ENCODE data around the gene ANKMY1. TPM values are rescaled to one million over a fixed set of nuclear protein-coding genes. Genes with fewer than 3 reads are reported as not detected.

ANKMY1 gene
- total RNA-seq, 1 donor from 2014 or later: 20.6 TPM

DNA sequence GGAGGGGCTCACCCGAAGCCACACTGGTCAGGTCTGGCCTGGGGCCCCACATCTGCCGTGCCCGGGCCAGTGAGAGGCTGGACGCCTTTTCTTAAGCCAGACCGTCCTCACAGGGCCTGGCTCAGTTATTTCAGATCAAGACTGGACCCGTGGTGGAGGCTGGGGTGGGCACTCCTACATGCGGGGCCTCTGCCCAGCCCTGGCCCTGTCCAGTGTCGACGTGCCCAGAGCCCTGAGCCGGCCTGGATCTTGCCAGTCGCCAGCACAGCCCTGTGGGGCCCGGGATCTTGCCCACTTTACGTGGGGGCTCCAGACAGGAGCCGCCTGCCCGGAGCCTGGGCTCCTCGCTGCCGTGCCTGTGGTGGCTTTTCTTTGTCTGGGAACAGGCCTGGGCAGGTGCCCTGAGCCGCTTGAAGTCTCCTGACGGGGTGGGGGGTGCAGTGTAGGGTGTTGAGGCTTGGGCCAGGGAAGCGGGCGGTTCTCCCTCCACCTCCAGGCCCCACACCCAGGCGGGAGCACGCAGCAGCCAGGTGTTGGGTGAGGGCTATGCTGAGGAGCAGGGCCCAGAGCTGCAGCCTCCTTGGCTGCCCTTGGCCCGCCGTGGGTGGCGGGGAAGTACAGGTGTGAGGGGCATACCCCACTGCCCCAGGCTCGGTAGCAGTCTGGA, 116.3 kb downstream of the ANKMY1 start:
- Histone ChIP-seq H3K9me3 (no peaks in the 10 kb centered on the region), H3K4me1 (peaks cover 84% of the 10 kb centered on the region), H3K27ac (peak overlapping the region; percentile 63), H3K4me3 (no peak overlapping the region), H3K27me3 (no peaks in the 10 kb centered on the region), H3K36me3 (no peaks in the 10 kb centered on the region)
- peak in 1 of 2 donors; percentile 4 for TF ChIP-seq POLR2AphosphoS5 (IDR thresholded peaks at IDR 0.05; ENCODE audit: insufficient read depth in 1 of 2, low read depth in 1 of 2)
- TF ChIP-seq, protein P1, sequence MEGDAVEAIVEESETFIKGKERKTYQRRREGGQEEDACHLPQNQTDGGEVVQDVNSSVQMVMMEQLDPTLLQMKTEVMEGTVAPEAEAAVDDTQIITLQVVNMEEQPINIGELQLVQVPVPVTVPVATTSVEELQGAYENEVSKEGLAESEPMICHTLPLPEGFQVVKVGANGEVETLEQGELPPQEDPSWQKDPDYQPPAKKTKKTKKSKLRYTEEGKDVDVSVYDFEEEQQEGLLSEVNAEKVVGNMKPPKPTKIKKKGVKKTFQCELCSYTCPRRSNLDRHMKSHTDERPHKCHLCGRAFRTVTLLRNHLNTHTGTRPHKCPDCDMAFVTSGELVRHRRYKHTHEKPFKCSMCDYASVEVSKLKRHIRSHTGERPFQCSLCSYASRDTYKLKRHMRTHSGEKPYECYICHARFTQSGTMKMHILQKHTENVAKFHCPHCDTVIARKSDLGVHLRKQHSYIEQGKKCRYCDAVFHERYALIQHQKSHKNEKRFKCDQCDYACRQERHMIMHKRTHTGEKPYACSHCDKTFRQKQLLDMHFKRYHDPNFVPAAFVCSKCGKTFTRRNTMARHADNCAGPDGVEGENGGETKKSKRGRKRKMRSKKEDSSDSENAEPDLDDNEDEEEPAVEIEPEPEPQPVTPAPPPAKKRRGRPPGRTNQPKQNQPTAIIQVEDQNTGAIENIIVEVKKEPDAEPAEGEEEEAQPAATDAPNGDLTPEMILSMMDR (IDR thresholded peaks at IDR 0.05): no peak
- DNase-seq (ENCODE audit: extremely low spot score in 2 of 2): no peak
- intact Hi-C loops (cut with DNase I): no loop called here

DNA sequence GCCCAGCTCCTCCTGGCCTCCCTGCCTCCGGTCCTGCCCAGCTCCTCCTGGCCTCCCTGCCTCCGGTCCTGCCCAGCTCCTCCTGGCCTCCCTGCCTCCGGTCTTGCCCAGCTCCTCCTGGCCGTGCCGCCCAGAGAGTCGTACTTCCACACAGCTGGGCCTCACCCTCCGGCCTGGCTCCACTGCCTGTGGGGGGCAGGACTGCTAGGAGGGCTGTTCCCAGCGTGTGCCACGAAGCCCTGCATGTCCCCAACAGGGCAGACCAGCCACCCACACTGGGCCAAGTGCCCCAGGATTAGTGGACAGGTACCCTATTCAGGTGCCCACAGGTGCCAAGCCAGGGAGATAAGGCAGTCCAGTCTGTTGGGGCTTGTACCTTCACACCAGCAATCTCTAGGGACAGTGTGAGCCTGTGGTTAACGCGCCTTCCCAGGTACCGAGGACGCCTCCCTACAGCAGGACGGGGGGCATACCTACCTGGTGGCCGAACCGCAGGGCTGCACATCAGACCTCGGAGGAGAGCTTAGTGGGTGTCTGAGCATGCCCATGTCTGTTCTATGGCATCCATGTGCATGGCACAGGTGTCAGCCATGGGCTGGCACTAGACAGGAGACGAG, 117.0 kb downstream of the ANKMY1 start:
- no peak for DNase-seq (ENCODE audit: extremely low spot score in 2 of 2)
- peaks cover 79% of the 10 kb centered on the region for H3K4me1 ChIP-seq
- intact Hi-C loops (cut with DNase I): no loop called here
- no peaks in the 10 kb centered on the region for H3K9me3 ChIP-seq
- peak overlapping the region; percentile 63 for H3K27ac ChIP-seq
- no peak overlapping the region for H3K4me3 ChIP-seq
- TF ChIP-seq POLR2AphosphoS5 (IDR thresholded peaks at IDR 0.05; ENCODE audit: insufficient read depth in 1 of 2, low read depth in 1 of 2) (no peak), POLR2A (IDR thresholded peaks at IDR 0.05) (no peak)
- TF ChIP-seq, protein P1 (IDR thresholded peaks at IDR 0.05): no peak
- no peaks in the 10 kb centered on the region for H3K36me3 ChIP-seq
- H3K27me3 ChIP-seq: no peaks in the 10 kb centered on the region

DNA sequence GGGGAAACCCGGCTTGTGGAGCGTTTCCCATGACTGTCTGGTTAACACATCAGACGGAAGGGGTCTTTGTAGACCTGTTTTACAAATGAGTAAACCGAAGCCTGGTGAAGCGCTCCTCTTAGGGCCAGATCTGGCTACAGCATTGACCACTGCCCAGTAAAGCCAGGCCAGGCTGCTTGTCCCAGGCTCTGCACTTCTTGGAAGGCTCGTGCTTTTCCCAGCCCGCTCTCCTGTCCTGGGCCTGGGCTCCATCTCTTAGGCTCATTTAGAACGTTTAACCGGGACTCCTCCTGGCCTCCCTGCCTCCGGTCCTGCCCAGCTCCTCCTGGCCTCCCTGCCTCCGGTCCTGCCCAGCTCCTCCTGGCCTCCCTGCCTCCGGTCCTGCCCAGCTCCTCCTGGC, 117.5 kb downstream of the ANKMY1 start:
- Histone ChIP-seq H3K4me3 (no peak overlapping the region), H3K4me1 (peaks cover 79% of the 10 kb centered on the region), H3K9me3 (no peaks in the 10 kb centered on the region), H3K27me3 (no peaks in the 10 kb centered on the region), H3K27ac (no peak overlapping the region), H3K36me3 (no peaks in the 10 kb centered on the region)
- TF ChIP-seq, protein P1 (IDR thresholded peaks at IDR 0.05): no peak
- no peak for TF ChIP-seq POLR2A (IDR thresholded peaks at IDR 0.05)
- no peak for TF ChIP-seq POLR2AphosphoS5 (IDR thresholded peaks at IDR 0.05; ENCODE audit: insufficient read depth in 1 of 2, low read depth in 1 of 2)
- DNase-seq (ENCODE audit: extremely low spot score in 2 of 2): no peak
- intact Hi-C loops (cut with DNase I): no loop called here

DNA sequence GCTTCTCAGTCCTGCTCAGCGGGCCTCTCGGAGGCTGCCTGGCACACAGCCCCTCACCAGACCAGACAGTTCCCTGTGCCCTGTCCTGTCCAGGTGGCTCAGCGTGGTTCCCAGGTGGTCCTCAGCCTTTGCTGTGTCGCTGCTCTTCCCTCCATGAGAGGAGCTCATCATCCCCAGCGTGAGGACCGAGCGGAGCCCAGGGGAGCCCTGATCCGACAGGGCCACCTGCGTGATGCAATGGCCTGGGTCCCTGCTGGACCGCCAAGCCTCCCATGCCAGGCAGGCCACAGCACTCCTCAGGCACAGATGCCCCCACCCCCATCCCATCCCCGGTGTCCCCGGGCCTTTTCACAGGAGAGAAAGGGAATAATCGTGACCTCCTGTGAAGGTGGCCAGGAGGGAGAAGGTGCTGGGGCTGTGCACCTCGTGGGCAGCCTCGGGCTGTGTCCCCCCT, 118.1 kb downstream of the ANKMY1 start:
- no peak for DNase-seq (ENCODE audit: extremely low spot score in 2 of 2)
- Histone ChIP-seq H3K4me1 (peaks cover 81% of the 10 kb centered on the region), H3K27me3 (no peaks in the 10 kb centered on the region), H3K27ac (peak overlapping the region; percentile 67), H3K36me3 (no peaks in the 10 kb centered on the region), H3K9me3 (no peaks in the 10 kb centered on the region), H3K4me3 (no peak overlapping the region)
- intact Hi-C loops (cut with DNase I): no loop called here
- TF ChIP-seq POLR2AphosphoS5 (IDR thresholded peaks at IDR 0.05; ENCODE audit: insufficient read depth in 1 of 2, low read depth in 1 of 2) (no peak), POLR2A (IDR thresholded peaks at IDR 0.05) (no peak)
- TF ChIP-seq, protein P1 (IDR thresholded peaks at IDR 0.05): no peak

Data from vagina (tissue), 2 donors.